Activated naive CD4-positive, alpha-beta T cell treated with anti-CD3 and anti-CD28 coated beads, Interleukin-2, amount 50 U/mL, for 72 hours (primary cell): ENCODE data around the gene PCDH9. TPM values are rescaled to one million over a fixed set of nuclear protein-coding genes. Genes with fewer than 3 reads are reported as not detected.
A peak's percentile ranks its signal among the peaks of the same experiment; 100 is the strongest.

Experiments
- ATAC-seq, 2 donors: fragments of 150-1000 bp; cut with Tn5 transposase; 2 replicates each; pipeline ENCODE4 v1.10.0; 2021; ENCODE audit warnings: mild to moderate bottlenecking in 2 of 2, moderate library complexity in 2 of 2
- DNase-seq, 2 donors: peaks; one replicate each; pipeline ENCODE4 v3.0.0; 2021 to 2022; ENCODE audit warnings: low spot score in 2 of 2
- H3K27ac Mint-ChIP-seq, 2 donors: one replicate each; pipeline ENCODE4 v1.8.0; 2022; ENCODE audit warnings: mild to moderate bottlenecking in 2 of 2, mixed read lengths in 2 of 2
- H3K36me3 Mint-ChIP-seq, 2 donors: one replicate each; pipeline ENCODE4 v1.8.0; 2022; ENCODE audit warnings: mixed read lengths in 2 of 2
- H3K9me3 Mint-ChIP-seq, 2 donors: one replicate each; pipeline ENCODE4 v1.8.0; 2022; ENCODE audit warnings: mixed read lengths in 2 of 2
- total RNA-seq, 2 donors: library from RNA; stranded (reverse); gene quantifications; one replicate each; pipeline ENCODE4 v1.2.3, GENCODE V29; 2022

The PCDH9 gene
- total RNA-seq, 2 donors from 2014 or later, result 0.16 to 0.48 TPM

DNA sequence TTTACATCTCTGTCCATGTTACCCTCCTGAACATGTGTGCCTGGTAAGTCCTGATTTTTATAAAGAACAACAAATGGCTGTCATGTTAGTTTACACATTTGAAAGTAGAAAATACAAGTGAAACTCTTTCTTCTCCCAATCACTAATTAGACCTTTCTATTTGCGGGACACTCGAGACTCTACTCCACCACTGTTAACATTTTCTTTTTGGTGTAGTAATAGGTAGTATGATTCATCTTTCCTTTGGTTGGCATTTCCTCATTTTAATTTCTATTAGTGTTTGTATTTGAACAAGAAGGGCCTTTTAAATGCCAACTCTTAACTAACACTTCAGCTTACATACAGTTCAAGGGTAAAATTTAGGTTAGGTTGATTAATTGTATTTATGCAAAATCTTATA is 371.1 kb downstream of the PCDH9 start:
- Mint-ChIP-seq H3K27ac (no peak overlapping the region), H3K36me3 (no peaks in the 10 kb centered on the region), H3K9me3 (no peaks in the 10 kb centered on the region)
- ATAC-seq (no peak), DNase-seq (no peak)

DNA sequence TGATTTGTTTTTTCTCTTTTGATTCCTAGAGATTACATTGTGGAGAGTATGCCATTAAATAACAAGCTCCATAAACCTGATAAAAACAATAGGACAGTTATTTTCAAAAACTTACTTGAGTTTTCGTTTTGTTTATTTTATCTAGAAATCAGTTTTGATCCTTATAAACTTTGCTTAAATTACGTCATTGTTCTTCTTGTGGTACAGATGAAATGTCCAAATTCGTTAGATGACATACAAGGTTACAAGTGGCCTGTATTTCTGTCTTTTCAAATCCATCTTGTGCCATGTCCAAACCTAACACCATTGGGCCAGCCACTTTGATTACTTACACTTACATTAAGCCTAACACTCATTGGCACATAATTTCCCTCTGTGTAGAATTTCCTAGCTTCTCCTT is 372.0 kb downstream of the PCDH9 start:
- H3K36me3 Mint-ChIP-seq, result no peaks in the 10 kb centered on the region
- H3K9me3 Mint-ChIP-seq, result no peaks in the 10 kb centered on the region
- no peak for ATAC-seq

DNA sequence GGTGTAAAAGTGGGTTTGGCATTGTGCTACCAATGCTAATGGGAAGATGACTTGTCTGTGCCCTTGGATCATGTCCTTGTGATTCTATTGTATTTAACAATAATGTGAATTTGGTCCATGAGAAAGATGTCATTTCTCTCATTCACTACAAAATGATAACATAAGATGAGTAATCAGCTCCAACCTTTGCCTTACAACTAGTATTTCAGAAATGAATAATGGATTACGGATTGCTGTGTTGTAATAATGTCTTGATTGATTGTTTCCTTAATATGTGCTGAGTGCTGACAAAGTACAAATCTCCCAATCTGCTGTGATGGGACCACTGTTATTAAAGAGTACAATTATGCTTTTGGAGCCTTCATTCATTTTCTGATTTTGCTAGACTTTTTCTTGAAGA is 375.0 kb downstream of the PCDH9 start:
- H3K9me3 Mint-ChIP-seq, result peaks cover 0 to 9% of the 10 kb centered on the region in 2 donors
- H3K27ac Mint-ChIP-seq, result no peak overlapping the region
- H3K36me3 Mint-ChIP-seq, result no peaks in the 10 kb centered on the region
- ATAC-seq (no peak), DNase-seq (no peak)

More for the DNA sequence above, 372.0 kb downstream of the PCDH9 start:
- DNase-seq, result no peak
- no peak overlapping the region for H3K27ac Mint-ChIP-seq

DNA sequence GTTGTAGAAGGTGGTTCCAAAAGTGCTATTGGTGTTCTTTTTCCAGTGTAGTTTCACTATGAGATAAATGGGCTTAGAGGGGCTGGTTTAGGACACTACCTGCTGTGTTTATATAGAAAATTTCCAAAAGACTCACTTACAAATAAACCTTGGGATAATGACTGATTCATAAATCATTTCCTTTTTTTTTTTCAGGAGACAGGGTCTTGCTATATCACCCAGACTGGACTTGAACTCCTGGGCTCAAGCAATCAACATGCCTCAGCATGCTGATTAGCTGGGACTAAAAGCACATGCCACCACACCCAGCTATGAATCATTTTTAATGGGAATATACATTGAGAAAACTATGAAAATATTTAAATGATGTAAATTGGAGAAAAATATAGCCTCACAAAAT is 376.6 kb downstream of the PCDH9 start:
- H3K27ac Mint-ChIP-seq, result no peak overlapping the region
- H3K9me3 Mint-ChIP-seq, result peaks cover 4 to 14% of the 10 kb centered on the region in 2 donors
- no peak for ATAC-seq
- no peaks in the 10 kb centered on the region for H3K36me3 Mint-ChIP-seq
- no peak for DNase-seq

DNA sequence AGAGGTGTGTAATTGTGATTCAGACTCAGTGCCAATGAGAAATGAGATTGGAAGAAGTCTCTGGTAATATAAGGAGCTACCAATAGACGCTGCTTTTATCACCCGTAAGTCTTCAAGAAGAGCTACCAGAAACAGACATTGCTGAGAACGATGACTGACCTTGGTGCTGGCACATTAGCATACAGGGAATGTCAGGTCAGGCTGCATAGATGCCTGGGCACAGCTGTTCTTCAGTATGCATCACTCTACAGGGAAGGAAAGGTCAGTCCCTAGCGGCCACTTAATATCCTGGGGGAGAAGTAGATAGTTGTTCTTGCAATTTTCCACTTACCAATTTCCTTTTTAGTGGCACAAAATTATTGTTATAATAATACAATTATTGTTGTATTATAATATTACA is 380.4 kb downstream of the PCDH9 start:
- Mint-ChIP-seq H3K36me3 (no peaks in the 10 kb centered on the region), H3K9me3 (peaks cover 4 to 14% of the 10 kb centered on the region in 2 donors), H3K27ac (no peak overlapping the region)
- DNase-seq, result no peak
- no peak for ATAC-seq

DNA sequence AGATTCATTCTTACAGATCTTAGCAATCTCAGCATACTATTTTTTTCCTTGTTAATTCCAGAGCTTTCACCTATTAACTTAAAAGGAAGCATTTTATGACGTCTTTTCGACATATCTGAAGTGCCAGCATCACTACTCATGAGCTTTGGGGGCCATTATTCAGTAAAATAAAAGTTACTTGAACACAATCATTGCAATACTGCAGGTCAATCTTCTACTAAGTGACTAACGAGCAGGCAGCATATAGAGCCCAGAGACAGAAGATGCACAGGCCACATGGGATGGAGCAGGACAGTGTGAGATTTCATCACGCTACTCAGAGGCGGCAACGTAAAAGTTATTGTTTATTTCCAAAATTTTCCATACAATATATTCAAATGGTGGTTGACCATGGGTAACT is 382.6 kb downstream of the PCDH9 start:
- Mint-ChIP-seq H3K9me3 (peaks cover 4 to 12% of the 10 kb centered on the region in 2 donors), H3K36me3 (no peaks in the 10 kb centered on the region), H3K27ac (no peak overlapping the region)
- no peak for DNase-seq
- no peak for ATAC-seq

DNA sequence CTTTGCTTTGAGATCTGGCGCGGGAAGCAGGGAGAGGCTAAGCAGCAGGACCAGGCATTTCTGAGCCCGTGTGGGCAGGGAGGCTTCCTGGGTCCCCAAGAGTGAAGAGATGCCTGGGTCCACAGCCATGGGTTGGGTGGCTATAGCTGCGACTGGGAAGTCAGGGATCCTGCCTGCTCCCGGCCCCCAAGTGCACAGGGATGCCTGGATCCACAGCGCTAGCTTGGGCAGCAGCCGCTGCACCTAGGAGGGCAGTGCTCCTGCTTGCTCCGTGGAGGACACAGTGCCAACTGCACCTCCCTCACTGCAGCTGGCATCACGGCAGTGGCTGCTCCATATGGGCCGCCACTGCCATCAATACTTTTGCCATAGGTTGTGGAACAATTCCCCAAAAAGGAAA is 384.7 kb downstream of the PCDH9 start:
- no peak for DNase-seq
- Mint-ChIP-seq H3K9me3 (peaks cover 4 to 5% of the 10 kb centered on the region in 2 donors), H3K36me3 (no peaks in the 10 kb centered on the region), H3K27ac (no peak overlapping the region)
- no peak for ATAC-seq

DNA sequence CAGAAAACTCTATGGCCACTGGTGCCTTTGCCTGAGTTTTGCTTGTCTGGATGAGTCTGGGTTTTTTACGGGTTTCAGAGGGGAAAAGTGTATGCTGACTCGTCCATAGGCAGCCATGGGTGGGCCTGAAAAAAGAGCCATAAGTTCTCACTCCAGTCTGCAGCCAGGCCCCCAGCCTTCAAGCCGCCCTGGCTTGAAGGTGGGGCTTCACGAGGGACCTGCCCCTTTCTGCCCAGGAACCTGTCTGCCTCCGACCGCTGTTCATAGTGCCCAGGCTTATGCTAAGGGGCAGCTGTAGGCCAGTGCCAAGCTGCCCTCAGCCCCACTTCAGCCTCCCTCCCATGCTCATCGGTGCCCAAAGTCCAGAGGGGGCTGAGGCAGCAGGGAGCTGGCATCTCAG is 385.2 kb downstream of the PCDH9 start:
- ATAC-seq, result no peak
- no peak for DNase-seq
- Mint-ChIP-seq H3K36me3 (peaks cover 0 to under 1% of the 10 kb centered on the region in 2 donors), H3K27ac (no peak overlapping the region), H3K9me3 (peaks cover 5% of the 10 kb centered on the region in 2 donors)

DNA sequence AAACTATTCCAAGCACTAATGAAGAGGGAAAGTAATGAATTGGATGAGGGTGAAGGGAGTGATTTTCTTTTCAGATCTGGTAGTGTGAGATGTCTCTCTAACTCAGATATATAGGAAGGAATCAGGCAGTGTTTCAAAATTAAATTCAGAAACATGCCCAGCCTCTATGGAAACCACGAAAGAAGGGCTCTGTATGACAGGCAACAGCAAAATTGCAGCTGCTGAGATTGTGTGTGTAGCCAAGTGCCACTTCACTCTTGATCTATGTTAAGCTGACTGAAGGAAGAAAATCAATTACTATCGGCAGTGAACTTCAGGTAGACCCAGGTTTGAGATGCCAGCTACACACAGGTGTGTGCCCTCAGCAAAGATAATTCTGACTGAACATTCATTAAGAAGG is 387.4 kb downstream of the PCDH9 start:
- ATAC-seq (no peak), DNase-seq (no peak)
- peaks cover 0 to 8% of the 10 kb centered on the region in 2 donors for H3K9me3 Mint-ChIP-seq
- H3K36me3 Mint-ChIP-seq, result peaks cover 0 to 5% of the 10 kb centered on the region in 2 donors
- no peak overlapping the region for H3K27ac Mint-ChIP-seq

DNA sequence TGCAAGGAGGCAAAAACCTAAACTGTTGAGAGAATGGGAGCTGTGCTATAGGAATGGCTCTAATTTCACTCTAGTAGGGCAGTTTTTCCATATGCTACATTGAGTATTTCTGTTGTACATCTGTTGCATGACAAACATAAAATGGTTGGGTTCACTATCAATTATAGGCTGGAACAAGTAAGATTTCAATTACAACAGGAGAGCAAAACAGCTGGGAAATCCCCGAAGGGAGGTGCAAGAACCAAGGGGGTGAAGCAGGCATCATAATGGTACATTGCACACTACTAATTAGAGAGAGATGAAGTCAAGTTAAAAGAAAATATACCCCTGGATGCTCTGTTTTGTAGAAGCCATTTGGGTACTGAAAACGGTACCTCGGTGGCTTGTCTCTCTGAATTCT is 389.5 kb downstream of the PCDH9 start:
- Mint-ChIP-seq H3K9me3 (peaks cover 7 to 8% of the 10 kb centered on the region in 2 donors), H3K27ac (no peak overlapping the region), H3K36me3 (peaks cover 0 to 5% of the 10 kb centered on the region in 2 donors)
- ATAC-seq (no peak), DNase-seq (no peak)

DNA sequence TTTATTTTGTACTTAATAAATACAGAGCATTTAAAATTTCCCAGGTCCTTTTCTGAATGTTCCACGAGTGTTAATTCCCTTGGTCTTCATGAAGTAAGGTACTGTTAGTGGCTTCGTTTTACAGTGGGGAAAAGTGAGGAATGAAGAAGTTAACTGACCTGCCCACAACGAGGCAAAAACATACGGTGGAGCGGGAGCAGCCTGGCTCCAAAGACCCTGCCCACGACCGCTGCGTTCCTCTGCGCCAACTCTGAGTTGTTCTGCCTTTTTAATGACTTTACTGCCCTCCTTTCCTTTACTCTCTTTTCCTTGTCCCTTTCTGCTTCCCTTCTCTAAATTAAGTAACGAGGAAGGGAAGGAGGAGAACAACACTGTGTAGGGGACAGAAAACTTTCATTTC is 392.9 kb downstream of the PCDH9 start:
- ATAC-seq (no peak), DNase-seq (no peak)
- Mint-ChIP-seq H3K36me3 (peaks cover 0 to 5% of the 10 kb centered on the region in 2 donors), H3K27ac (peak overlapping the region in 1 of 2 donors; percentile 16), H3K9me3 (peaks cover 8 to 14% of the 10 kb centered on the region in 2 donors)

DNA sequence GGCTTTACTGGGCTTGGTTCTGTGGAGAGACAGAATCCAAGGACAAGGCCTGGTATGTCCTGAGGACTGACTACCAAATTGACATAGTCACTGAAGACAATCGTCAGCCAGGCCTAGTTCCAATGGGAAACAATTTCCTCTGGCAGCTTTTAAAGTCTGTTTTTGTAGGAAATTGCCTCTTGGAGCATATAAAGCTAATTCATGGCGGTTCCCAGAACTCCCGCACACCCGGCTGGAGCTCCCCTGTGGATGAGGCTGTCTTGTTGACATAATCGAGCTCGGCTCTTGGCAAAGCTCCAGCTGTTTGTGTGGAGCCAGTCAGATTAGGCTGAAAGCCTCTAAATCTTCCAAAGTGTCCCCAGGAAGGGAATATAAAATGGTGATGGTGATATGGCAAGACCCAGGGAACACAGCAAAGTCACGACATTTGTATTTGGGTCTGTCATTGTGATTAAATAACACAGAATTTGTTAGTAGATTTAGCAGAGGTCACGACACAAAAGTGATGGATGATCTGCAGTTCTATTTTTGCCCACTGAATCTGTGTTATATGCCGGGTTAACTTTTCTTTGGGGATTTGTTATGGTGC is 395.0 kb downstream of the PCDH9 start:
- Mint-ChIP-seq H3K36me3 (peaks cover 0 to 5% of the 10 kb centered on the region in 2 donors), H3K27ac (no peak overlapping the region)

DNA sequence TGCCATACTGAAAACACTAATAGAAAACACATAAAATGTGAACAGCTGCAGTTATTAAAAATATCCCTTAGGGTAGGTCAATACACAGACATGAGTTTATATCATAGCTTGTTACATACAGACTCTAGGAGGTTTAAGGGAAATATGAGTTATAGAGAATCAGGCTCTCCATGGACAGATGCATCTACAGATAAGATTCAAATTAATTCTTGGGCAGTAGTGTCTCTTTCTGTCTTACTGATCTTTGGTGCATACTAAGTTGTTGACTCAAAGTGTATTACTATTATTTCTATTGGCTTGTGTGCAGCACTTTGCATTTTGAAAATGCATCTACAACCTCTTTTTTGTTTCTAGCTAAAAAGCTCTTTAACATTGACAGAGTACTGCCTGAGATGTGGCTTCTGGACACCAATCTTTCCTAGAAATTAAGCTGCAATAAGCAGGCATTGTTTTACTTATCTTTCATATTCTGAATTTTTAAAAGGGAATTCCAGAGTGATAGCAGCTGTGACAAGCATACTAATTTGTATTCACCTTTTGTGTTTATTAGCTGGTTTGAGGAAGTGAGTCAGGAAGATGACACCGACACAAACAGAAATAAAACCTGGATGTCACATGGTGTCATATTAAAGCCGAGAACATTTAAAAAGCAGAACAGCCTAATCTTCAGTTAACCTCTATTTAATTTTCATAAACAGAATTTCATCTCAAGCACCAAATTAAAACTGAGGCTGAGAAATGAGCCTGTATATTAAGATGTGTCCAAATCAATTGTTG is 399.0 kb downstream of the PCDH9 start:
- Mint-ChIP-seq H3K9me3 (peaks cover 4 to 13% of the 10 kb centered on the region in 2 donors), H3K36me3 (no peaks in the 10 kb centered on the region)
- ATAC-seq, result no peak

More for the DNA sequence above, 395.0 kb downstream of the PCDH9 start:
- H3K9me3 Mint-ChIP-seq, result peaks cover 8 to 14% of the 10 kb centered on the region in 2 donors
- no peak for DNase-seq
- ATAC-seq, result no peak

DNA sequence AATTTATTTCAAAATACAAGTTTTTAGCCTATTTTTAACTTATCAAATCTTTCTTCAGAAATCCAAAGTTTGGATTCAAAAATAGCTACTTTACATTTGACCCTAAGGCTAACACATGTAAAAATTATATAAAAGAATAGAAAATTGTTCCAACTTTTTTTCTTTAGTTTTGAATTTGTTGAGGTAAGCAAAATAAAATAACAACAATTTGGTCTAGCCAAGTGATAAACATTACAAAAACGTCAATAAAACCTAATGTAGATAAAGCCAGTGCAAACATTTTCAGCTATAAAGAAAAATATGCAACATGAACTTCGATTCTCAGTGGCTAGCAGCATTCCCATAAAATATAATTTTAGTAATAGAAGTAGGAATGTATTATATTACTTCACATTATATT is 400.3 kb downstream of the PCDH9 start:
- Mint-ChIP-seq H3K9me3 (peaks cover 4 to 12% of the 10 kb centered on the region in 2 donors), H3K27ac (no peak overlapping the region), H3K36me3 (no peaks in the 10 kb centered on the region)
- DNase-seq (no peak), ATAC-seq (no peak)

More for the DNA sequence above, 399.0 kb downstream of the PCDH9 start:
- no peak overlapping the region for H3K27ac Mint-ChIP-seq
- no peak for DNase-seq

DNA sequence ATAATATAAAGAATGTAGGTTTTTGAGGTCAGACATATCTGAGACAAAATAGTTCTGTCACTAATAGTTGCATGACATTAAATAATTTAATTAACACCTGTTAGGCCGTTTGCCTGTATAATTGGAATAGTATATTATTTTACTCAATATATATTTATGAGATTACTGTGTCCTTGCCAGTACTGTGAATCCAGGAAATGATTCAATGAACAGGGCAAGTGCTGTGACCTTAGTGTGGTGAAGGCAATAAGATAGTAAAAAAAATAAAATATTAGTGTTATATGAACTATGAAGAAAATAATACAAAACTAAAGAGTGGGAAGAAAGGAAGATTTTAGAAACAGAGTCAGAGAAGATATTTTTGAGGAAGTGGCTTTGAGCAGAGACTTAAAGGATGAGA is 403.7 kb downstream of the PCDH9 start:
- Mint-ChIP-seq H3K9me3 (peaks cover 4 to 5% of the 10 kb centered on the region in 2 donors), H3K36me3 (no peaks in the 10 kb centered on the region), H3K27ac (no peak overlapping the region)
- DNase-seq (no peak), ATAC-seq (no peak)

DNA sequence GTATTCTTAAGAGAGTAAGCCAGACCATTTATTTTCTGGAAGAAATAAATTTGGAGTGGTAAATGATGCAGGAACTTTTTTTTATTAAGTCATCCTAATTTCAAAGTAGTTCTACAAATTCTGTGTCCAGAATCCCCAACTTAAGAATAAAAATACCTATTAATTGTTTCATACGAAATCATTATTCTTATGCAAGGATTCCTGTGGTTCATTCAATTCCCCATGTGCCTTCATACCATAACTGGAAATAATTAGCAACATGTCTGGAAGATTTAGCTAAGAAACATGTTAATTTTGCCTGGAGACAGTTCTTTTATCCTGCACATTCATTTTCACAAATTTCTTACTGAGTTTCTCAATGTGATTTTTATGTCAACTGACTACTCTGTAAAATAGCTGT is 408.6 kb downstream of the PCDH9 start:
- no peak overlapping the region for H3K27ac Mint-ChIP-seq
- peaks cover 0 to under 1% of the 10 kb centered on the region in 2 donors for H3K9me3 Mint-ChIP-seq
- no peak for DNase-seq
- no peak for ATAC-seq
- H3K36me3 Mint-ChIP-seq, result no peaks in the 10 kb centered on the region

DNA sequence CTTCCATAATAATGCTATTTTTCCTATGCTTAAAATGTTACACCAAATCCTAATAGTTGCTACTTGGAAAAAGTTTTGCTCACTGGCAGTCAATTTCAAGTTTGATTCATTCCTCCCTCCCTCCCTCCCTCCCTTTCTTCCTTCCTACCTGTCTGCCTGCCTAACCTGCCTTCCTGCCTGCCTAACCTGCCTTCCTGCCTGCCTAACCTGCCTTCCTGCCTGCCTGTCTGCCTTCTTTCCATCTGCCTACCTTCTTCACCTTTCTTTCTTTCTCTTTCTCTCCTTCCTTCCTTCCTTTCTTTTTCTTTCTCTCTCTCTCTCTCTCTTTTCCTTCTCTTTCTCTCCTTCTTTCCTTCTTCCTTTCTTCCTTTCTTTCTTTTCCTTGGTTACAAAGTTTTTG is 418.7 kb downstream of the PCDH9 start:
- ATAC-seq (no peak), DNase-seq (no peak)
- H3K36me3 Mint-ChIP-seq, result no peaks in the 10 kb centered on the region
- no peak overlapping the region for H3K27ac Mint-ChIP-seq
- peaks cover 6 to 21% of the 10 kb centered on the region in 2 donors for H3K9me3 Mint-ChIP-seq

DNA sequence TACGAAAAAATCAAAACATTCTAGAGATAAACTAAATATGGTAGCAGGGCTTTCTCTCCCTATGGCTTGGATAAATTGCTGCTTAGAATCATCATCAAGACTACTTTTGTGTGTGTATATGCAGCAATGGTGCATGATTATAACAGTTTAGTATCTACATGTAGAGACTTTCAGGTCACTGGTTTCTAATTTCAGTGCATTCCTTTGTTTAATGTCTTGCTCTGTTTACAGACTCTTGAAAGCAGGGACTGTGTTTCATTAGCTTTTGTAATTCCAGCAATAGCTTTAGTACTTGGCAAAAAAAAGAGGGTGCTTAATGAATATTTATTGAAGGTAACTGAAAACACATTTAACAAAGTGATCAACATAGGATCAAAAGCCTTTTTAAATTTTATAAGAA is 420.7 kb downstream of the PCDH9 start:
- no peak overlapping the region for H3K27ac Mint-ChIP-seq
- H3K36me3 Mint-ChIP-seq, result no peaks in the 10 kb centered on the region
- DNase-seq (no peak), ATAC-seq (no peak)
- H3K9me3 Mint-ChIP-seq, result peaks cover 6 to 20% of the 10 kb centered on the region in 2 donors
